Mononuclear cell (primary cell): ENCODE measurements around the gene VSTM2B. TPM values are rescaled to one million over a fixed set of nuclear protein-coding genes. Genes with fewer than 3 reads are reported as not detected.

Experiments
- H3K27me3 ChIP-seq: 2 replicates; pipeline ENCODE4 v1.6.0; 2011; ENCODE audit warnings: low read length, control low read depth; ENCODE audit not compliant: insufficient read depth
- H3K4me1 ChIP-seq: 2 replicates; pipeline ENCODE4 v1.5.1; 2011; ENCODE audit warnings: mild to moderate bottlenecking, low read length, control low read depth; ENCODE audit not compliant: insufficient read depth
- H3K4me3 ChIP-seq: 2 replicates; pipeline ENCODE4 v1.5.1; 2011; ENCODE audit warnings: mild to moderate bottlenecking, low read length, moderate library complexity
- H3K9me3 ChIP-seq: 2 replicates; pipeline ENCODE4 v1.5.1; 2011; ENCODE audit warnings: low read depth, mild to moderate bottlenecking, control low read depth, low read length
- total RNA-seq: library from RNA; depleted of rRNA; stranded (reverse); fragments of >200 nt; gene quantifications from one replicate; pipeline ENCODE4 v1.2.3, GENCODE V29; 2012

The VSTM2B gene
- total RNA-seq, 1 donor: not detected

GRCh38 chr19:29504454-29504853 is 21.3 kb upstream of the VSTM2B start:
- no peaks in the 10 kb centered on the region for H3K27me3 ChIP-seq
- H3K4me3 ChIP-seq: no peak overlapping the region
- no peaks in the 10 kb centered on the region for H3K4me1 ChIP-seq
- H3K9me3 ChIP-seq: no peaks in the 10 kb centered on the region

- no peaks in the 10 kb centered on the region for H3K4me1 ChIP-seq
- H3K27me3 ChIP-seq: no peaks in the 10 kb centered on the region
- no peak overlapping the region for H3K4me3 ChIP-seq
- no peaks in the 10 kb centered on the region for H3K9me3 ChIP-seq
These were observed 20.5 kb upstream of the VSTM2B start for GRCh38 chr19:29505097-29505824.

- Histone ChIP-seq H3K4me1 (no peaks in the 10 kb centered on the region), H3K4me3 (no peak overlapping the region), H3K9me3 (no peaks in the 10 kb centered on the region), H3K27me3 (no peaks in the 10 kb centered on the region)
These were observed 19.2 kb upstream of the VSTM2B start for GRCh38 chr19:29506619-29506911.

GRCh38 chr19:29507081-29507860 is 18.5 kb upstream of the VSTM2B start:
- Histone ChIP-seq H3K4me3 (no peak overlapping the region), H3K4me1 (no peaks in the 10 kb centered on the region), H3K27me3 (no peaks in the 10 kb centered on the region), H3K9me3 (no peaks in the 10 kb centered on the region)

- H3K4me1 ChIP-seq: no peaks in the 10 kb centered on the region
- H3K4me3 ChIP-seq: no peak overlapping the region
- H3K27me3 ChIP-seq: no peaks in the 10 kb centered on the region
- no peaks in the 10 kb centered on the region for H3K9me3 ChIP-seq
These were observed 17.6 kb upstream of the VSTM2B start for GRCh38 chr19:29508181-29508580.

- no peaks in the 10 kb centered on the region for H3K27me3 ChIP-seq
- H3K9me3 ChIP-seq: no peaks in the 10 kb centered on the region
- no peaks in the 10 kb centered on the region for H3K4me1 ChIP-seq
- H3K4me3 ChIP-seq: no peak overlapping the region
These were observed 16.3 kb upstream of the VSTM2B start for GRCh38 chr19:29509456-29509855.

- Histone ChIP-seq H3K4me1 (no peaks in the 10 kb centered on the region), H3K9me3 (no peaks in the 10 kb centered on the region), H3K4me3 (no peak overlapping the region), H3K27me3 (no peaks in the 10 kb centered on the region)
These were observed 15.0 kb upstream of the VSTM2B start for GRCh38 chr19:29510701-29511265.

GRCh38 chr19:29511768-29512167 is 14.0 kb upstream of the VSTM2B start:
- Histone ChIP-seq H3K9me3 (no peaks in the 10 kb centered on the region), H3K4me1 (no peaks in the 10 kb centered on the region), H3K27me3 (no peaks in the 10 kb centered on the region)

GRCh38 chr19:29512748-29513147 is 13.0 kb upstream of the VSTM2B start:
- Histone ChIP-seq H3K9me3 (no peaks in the 10 kb centered on the region), H3K27me3 (no peaks in the 10 kb centered on the region), H3K4me1 (no peaks in the 10 kb centered on the region), H3K4me3 (no peak overlapping the region)

More at GRCh38 chr19:29511768-29512167, 14.0 kb upstream of the VSTM2B start:
- no peak overlapping the region for H3K4me3 ChIP-seq

- Histone ChIP-seq H3K9me3 (no peaks in the 10 kb centered on the region), H3K4me3 (no peak overlapping the region), H3K27me3 (no peaks in the 10 kb centered on the region), H3K4me1 (no peaks in the 10 kb centered on the region)
These were observed 11.1 kb upstream of the VSTM2B start for GRCh38 chr19:29514525-29515232.

- H3K9me3 ChIP-seq: no peaks in the 10 kb centered on the region
These were observed 10.6 kb upstream of the VSTM2B start for GRCh38 chr19:29515233-29515619.

GRCh38 chr19:29515706-29516357 is 10.0 kb upstream of the VSTM2B start:
- no peak overlapping the region for H3K4me3 ChIP-seq
- no peaks in the 10 kb centered on the region for H3K27me3 ChIP-seq
- no peaks in the 10 kb centered on the region for H3K4me1 ChIP-seq
- H3K9me3 ChIP-seq: no peaks in the 10 kb centered on the region

More at GRCh38 chr19:29515233-29515619, 10.6 kb upstream of the VSTM2B start:
- H3K4me3 ChIP-seq: no peak overlapping the region
- no peaks in the 10 kb centered on the region for H3K4me1 ChIP-seq
- no peaks in the 10 kb centered on the region for H3K27me3 ChIP-seq

- no peaks in the 10 kb centered on the region for H3K9me3 ChIP-seq
- no peaks in the 10 kb centered on the region for H3K27me3 ChIP-seq
- no peaks in the 10 kb centered on the region for H3K4me1 ChIP-seq
- no peak overlapping the region for H3K4me3 ChIP-seq
These were observed 9.5 kb upstream of the VSTM2B start for GRCh38 chr19:29516358-29516725.

GRCh38 chr19:29516821-29517395 is 8.9 kb upstream of the VSTM2B start:
- H3K27me3 ChIP-seq: no peaks in the 10 kb centered on the region
- H3K9me3 ChIP-seq: no peaks in the 10 kb centered on the region
- no peak overlapping the region for H3K4me3 ChIP-seq
- H3K4me1 ChIP-seq: no peaks in the 10 kb centered on the region
